Adrenal gland (tissue), 12 donors: ENCODE measurements around the gene LIMA1. TPM values are rescaled to one million over a fixed set of nuclear protein-coding genes. Genes with fewer than 3 reads are reported as not detected.

Source experiments
- DNase-seq, 7 donors: peaks; one replicate each; pipeline ENCODE4 v3.0.0-alpha.2; 2019 to 2020
- H3K27ac ChIP-seq, 5 donors: fragments of 200-600 bp; sonication (generic) in 4 of 5; 1 replicate in 3 of 5; 2 replicates in 2 of 5; pipeline versions ENCODE4 v1.5.1 to v1.8.0; 2016 to 2020; ENCODE audit warnings: mild to moderate bottlenecking in 1 of 5
- H3K27me3 ChIP-seq: fragments of 200-600 bp; 2 replicates; pipeline ENCODE4 v1.8.0; 2021
- H3K36me3 ChIP-seq, 2 donors: fragments of 200-600 bp; replicated peaks in 1 of 2; 1 replicate in 1 of 2; 2 replicates in 1 of 2; pipeline versions ENCODE4 v1.5.1 to v1.8.0; 2018 to 2022
- H3K4me1 ChIP-seq, 2 donors: fragments of 200-600 bp; replicated peaks in 1 of 2; 1 replicate in 1 of 2; 2 replicates in 1 of 2; pipeline versions ENCODE4 v1.5.1 to v1.8.0; 2018 to 2021
- H3K4me3 ChIP-seq, 4 donors: fragments of 200-600 bp; sonication (generic) in 3 of 4; one replicate each; pipeline ENCODE4 v1.5.1; 2016 to 2018
- H3K9me3 ChIP-seq, 3 donors: fragments of 200-600 bp; sonication (generic) in 1 of 3; replicated peaks in 1 of 3; 1 replicate in 2 of 3; 2 replicates in 1 of 3; pipeline versions ENCODE4 v1.5.1 to v1.8.0; 2016 to 2021
- CTCF ChIP-seq, 6 experiments: fragments of 450-650 bp in 4 of 6; fragments of 200-600 bp in 2 of 6; sonication (generic) in 1 of 6; IDR thresholded peaks; 1 replicate in 5 of 6; 2 replicates in 1 of 6; pipeline versions ENCODE4 v1.5.1 to v1.8.0; 2016 to 2021; ENCODE audit warnings: antibody characterized with exemption in 6 of 6, mild to moderate bottlenecking in 2 of 6, moderate library complexity in 1 of 6
- POLR2A ChIP-seq, 2 donors: fragments of 450-650 bp; IDR thresholded peaks; one replicate each; pipeline ENCODE4 v1.6.1; 2017; ENCODE audit warnings: antibody characterized with exemption in 2 of 2, mild to moderate bottlenecking in 2 of 2, moderate library complexity in 1 of 2
- WGBS, 4 donors: extraction: QIAGEN DNeasy Blood & Tissue Kit in 2 of 4; methylation state at CpG; one replicate each; pipeline versions ENCODE4 v1.1.5 to v1.1.7; 2013 to 2017; 5-methylcytosine and 5-hydroxymethylcytosine counted together
- intact Hi-C, 2 donors: fragments of 100-400 bp; cut with DNase I; formaldehyde crosslinking; loops; one replicate each; pipeline versions ENCODE4 v1.14.1 to v1.15.0; 2022 to 2023
- polyA plus RNA-seq, 3 donors: library from polyadenylated mRNA; stranded (reverse); fragments of 200-250 nt in 2 of 3; fragments of 350-450 nt in 1 of 3; fragmentation: Illumina TruSeq in 1 of 3; extraction: RNeasy Lipid Tissue Mini Kit (QIAGEN cat#74804) in 1 of 3; gene quantifications; one replicate each; pipeline ENCODE4 v1.2.3, GENCODE V29; 2013 to 2014
- total RNA-seq, 9 donors: library from RNA; depleted of rRNA in 4 of 9; stranded (reverse); fragments of >200 nt in 4 of 9; fragments of 120-200 nt in 1 of 9; fragmentation: NEBNext Ultra II Directional in 1 of 9; extraction: Animal tissue kit (Norgen Biotek cat#: 25700) in 1 of 9; gene quantifications; one replicate each; pipeline versions ENCODE4 v1.1.0 to v1.2.4, GENCODE V29; 2013 to 2023
- donor health status: healthy with polysubstance abuse.
- donor health status: Bipolar disorder and iron deficiency.
- donor health status: DM: yes; HTN: yes; CAD: no.
- donor health status: DM: no; HTN: no; CAD: no.
- donor health status: DM: no; HTN: no; CAD: no.
- donor health status: DM: yes; HTN: yes; CAD: no.

The LIMA1 gene
- total and polyA plus RNA-seq, 12 donors: 44.3 to 134 (median 83.6) TPM

GRCh38 chr12:50198829-50199228 is 84.5 kb downstream of the LIMA1 start:
- intact Hi-C loops: no loop called here
- no peaks in the 10 kb centered on the region for H3K27me3 ChIP-seq
- H3K9me3 ChIP-seq: no peaks in the 10 kb centered on the region
- DNase-seq: no peak
- H3K4me1 ChIP-seq: no peaks in the 10 kb centered on the region
- no peak for TF ChIP-seq CTCF (IDR thresholded peaks at IDR 0.05)
- WGBS, 4 donors: 89 to 98% (median 94%) methylated on average over 5 of the region's 5 CpGs
- no peak overlapping the region for H3K4me3 ChIP-seq
- no peak overlapping the region for H3K27ac ChIP-seq
- peaks cover 0 to 79% of the 10 kb centered on the region in 2 donors for H3K36me3 ChIP-seq

- DNase-seq: no peak
- Histone ChIP-seq H3K4me3 (no peak overlapping the region), H3K27ac (no peak overlapping the region), H3K27me3 (no peaks in the 10 kb centered on the region), H3K36me3 (peaks cover 0 to 70% of the 10 kb centered on the region in 2 donors), H3K9me3 (no peaks in the 10 kb centered on the region), H3K4me1 (no peaks in the 10 kb centered on the region)
- intact Hi-C loops: no loop called here
- WGBS, 4 donors: 77 to 83% (median 81%) methylated on average over 5 of the region's 5 CpGs
- TF ChIP-seq POLR2A (IDR thresholded peaks at IDR 0.05) (no peak), CTCF (IDR thresholded peaks at IDR 0.05) (no peak)
Observed at GRCh38 chr12:50197297-50197727, 86.0 kb downstream of the LIMA1 start.

GRCh38 chr12:50196537-50196936 is 86.8 kb downstream of the LIMA1 start:
- WGBS, 4 donors: 84 to 91% (median 88%) methylated on average over 4 of the region's 4 CpGs
- no peak overlapping the region for H3K4me3 ChIP-seq

GRCh38 chr12:50195832-50196231 is 87.5 kb downstream of the LIMA1 start:
- H3K36me3 ChIP-seq: peaks cover 0 to 72% of the 10 kb centered on the region in 2 donors
- no peak overlapping the region for H3K4me3 ChIP-seq
- no peak for TF ChIP-seq POLR2A (IDR thresholded peaks at IDR 0.05)
- TF ChIP-seq CTCF (IDR thresholded peaks at IDR 0.05): no peak
- 80 to 90% (median 87%) methylated on average over 4 of the region's 4 CpGs for WGBS, 4 donors
- H3K9me3 ChIP-seq: no peaks in the 10 kb centered on the region
- DNase-seq: no peak
- no peak overlapping the region for H3K27ac ChIP-seq
- H3K27me3 ChIP-seq: no peaks in the 10 kb centered on the region
- no peaks in the 10 kb centered on the region for H3K4me1 ChIP-seq
- intact Hi-C loops: no loop called here

More at GRCh38 chr12:50196537-50196936, 86.8 kb downstream of the LIMA1 start:
- no peak overlapping the region for H3K27ac ChIP-seq
- no peaks in the 10 kb centered on the region for H3K4me1 ChIP-seq
- no peaks in the 10 kb centered on the region for H3K9me3 ChIP-seq
- intact Hi-C loops: no loop called here
- peaks cover 0 to 70% of the 10 kb centered on the region in 2 donors for H3K36me3 ChIP-seq
- DNase-seq: no peak
- H3K27me3 ChIP-seq: no peaks in the 10 kb centered on the region
- TF ChIP-seq POLR2A (IDR thresholded peaks at IDR 0.05) (no peak), CTCF (IDR thresholded peaks at IDR 0.05) (no peak)
